HG03039 (cell line): ENCODE measurements around the gene OGDH.
A peak's percentile ranks its signal among the peaks of the same experiment; 100 is the strongest.
"Not testable (repeated sequence)": the region's sequence is repeated elsewhere in the genome, so short reads cannot be mapped to it uniquely, and the experiment has no call there.

Source experiments
- ATAC-seq: cut with Tn5 transposase; IDR thresholded peaks from one replicate; pipeline ENCODE4 v1.9.1; 2021; ENCODE audit warnings: mild to moderate bottlenecking, moderate library complexity; ENCODE audit not compliant: unreplicated experiment

Gene OGDH

GRCh38 chr7:44580945-44581878, 25.2 kb upstream of the OGDH start:
- ATAC-seq = peak; percentile 33

GRCh38 chr7:44581879-44582603, 24.4 kb upstream of the OGDH start, which contains the start of gene TMED4:
TSS of gene TMED4 (minus strand) at chr7:44582231. CDS start at chr7:44582206, 25 bp downstream.
- ATAC-seq = peak; percentile 79

DNA sequence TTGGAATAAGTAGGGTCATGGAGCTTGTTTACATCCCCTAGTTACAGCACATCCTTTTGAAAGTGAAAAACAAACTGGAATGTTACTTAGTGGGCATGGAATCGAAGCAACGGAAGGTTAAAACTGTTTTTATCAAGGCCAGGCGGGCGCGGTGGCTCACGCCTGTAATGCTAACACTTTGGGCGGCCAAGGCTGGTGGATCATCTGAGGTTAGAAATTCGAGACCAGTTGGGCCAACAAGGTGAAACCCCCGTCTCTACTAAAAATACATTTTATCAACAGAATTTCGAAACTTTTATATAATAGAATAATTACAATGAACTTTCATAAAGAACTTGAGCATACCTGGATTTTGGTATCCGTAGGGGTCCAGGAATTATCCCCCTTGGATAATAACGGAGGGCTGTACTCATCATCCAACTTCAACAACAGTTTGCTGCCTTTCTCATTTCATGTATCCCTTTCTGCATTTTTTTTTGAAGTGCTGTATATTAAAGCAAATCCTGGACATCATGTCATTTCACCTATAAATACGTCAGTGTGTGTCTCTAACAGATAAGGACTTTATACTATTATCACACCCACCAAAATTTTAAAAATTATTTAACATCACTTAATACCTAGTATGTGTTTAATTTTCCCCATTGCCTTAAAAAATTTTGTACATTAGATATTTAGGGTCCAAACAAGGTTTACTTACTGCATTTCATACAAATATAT, 23.1 kb upstream of the OGDH start:
- ATAC-seq = no peak

GRCh38 chr7:44587843-44588711, 18.4 kb upstream of the OGDH start:
- ATAC-seq = no peak

DNA sequence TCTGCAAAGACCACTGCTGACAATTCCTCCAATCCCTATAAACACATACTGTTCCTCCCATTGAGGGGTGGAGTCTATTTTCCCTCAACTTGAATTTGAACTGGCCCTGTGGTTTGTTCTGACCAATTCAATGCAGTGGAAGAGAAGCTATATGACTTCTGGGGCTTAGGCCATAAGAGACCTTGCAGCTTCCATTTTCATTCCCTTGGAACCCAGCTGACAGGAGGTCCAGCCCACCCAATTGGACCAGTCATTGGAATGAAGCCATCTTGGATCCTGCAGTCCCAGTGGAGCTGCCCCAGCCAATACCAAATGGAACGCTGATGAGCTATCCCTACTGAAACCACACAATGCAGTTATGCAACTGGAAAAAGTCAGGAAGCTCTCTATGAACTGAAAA, 15.5 kb upstream of the OGDH start:
- ATAC-seq = no peak

- no peak for ATAC-seq
Observed at GRCh38 chr7:44595934-44596635, 10.3 kb upstream of the OGDH start.

DNA sequence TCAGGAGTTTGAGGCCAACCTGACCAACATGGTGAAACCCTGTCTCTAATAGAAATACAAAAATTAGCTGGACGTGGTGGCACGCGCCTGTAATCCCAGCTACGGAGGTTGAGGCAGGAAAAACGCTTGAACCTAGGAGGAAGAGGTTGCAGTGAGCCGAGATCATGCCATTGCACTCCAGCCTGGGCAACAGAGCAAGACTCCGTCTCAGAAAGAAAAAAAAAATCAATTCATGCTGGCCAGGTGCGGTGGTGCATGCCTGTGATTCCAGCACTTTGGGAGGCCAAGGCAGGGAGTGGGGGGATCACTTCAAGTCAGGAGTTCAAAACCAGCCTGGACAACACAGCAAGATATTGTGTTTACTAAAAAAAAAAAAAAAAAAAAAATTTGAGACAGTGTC, 9.2 kb upstream of the OGDH start:
- not testable (repeated sequence) for ATAC-seq

GRCh38 chr7:44599222-44599621, 7.2 kb upstream of the OGDH start:
- ATAC-seq = no peak

DNA sequence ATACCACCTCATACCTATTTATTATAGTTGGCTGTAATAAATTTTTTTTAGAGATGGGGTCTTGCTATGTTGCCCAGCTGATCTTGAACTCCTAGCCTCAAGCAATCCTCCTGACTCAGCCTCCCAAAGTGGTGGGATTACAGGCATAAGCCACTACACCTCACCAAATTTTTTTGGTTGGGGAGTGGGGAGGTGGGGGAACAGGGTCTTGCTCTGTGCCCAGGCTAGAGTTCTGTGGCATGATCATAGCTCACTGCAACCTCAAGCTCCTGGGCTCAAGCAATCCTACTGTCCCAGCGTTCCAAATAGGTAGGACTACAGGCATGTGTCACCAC, 3.9 kb upstream of the OGDH start:
- no peak for ATAC-seq

- no peak for ATAC-seq
Observed at GRCh38 chr7:44603193-44603592, 3.2 kb upstream of the OGDH start.

DNA sequence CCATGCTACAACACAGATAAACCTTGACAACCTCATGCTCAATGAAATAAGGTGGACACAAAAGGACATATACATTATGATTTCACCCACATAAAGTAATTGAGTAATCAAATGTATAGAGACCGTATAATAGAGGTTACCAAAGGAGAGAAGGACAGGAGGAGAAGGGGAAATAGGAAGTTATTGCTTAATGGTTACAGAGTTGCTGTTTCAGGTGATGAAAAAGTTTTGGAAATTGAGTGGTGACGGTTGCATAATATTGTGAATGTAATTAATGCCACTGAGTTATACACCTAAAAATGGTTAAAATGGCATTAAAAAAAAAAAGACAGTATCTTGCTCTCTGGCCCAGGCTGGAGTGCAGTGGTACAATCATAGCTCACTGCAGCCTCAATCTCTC, 1.5 kb upstream of the OGDH start:
- no peak for ATAC-seq

DNA sequence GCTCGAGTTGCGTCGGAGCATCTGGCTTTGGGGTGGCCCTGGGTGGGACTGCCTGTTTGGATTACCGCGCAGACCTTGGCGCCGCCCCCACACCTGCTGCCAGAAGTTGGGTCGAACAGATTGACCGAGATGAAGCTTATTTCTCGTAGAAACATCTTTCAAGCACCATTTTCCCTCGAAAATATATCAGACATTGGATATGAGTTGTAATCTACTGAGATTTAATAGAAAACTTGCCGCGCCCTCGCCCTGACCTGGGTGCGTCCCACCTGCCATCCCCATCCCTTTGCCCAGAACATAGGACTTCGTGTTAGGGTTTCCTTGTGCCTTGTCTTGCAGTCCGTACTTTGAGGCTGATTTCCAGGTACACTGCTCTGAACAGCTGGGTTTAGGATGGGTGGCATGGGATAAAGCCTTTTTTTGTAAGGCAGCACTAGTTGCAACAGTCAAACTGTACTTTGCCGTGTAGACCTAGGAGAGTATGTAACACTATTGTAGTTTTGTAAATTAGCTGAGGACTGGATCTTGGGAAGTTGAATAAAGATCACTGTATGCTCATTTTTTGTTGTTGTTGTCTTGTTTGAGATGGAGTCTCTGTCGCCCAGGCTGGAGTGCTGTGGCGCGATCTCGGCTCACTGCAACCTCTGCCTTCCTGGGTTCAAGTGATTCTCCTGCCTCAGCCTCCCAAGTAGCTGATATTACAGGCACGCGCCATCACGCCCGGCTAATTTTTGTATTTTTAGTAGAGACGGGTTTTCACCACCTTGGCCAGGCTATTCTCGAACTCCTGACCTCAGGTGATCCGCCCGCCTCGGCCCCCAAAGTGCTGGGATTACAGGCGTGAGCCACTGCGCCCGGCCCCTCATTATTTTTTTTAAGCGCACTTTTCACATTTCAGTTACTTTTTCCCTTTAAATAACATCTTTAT, 978 bp downstream of the OGDH start:
- ATAC-seq = no peak

DNA sequence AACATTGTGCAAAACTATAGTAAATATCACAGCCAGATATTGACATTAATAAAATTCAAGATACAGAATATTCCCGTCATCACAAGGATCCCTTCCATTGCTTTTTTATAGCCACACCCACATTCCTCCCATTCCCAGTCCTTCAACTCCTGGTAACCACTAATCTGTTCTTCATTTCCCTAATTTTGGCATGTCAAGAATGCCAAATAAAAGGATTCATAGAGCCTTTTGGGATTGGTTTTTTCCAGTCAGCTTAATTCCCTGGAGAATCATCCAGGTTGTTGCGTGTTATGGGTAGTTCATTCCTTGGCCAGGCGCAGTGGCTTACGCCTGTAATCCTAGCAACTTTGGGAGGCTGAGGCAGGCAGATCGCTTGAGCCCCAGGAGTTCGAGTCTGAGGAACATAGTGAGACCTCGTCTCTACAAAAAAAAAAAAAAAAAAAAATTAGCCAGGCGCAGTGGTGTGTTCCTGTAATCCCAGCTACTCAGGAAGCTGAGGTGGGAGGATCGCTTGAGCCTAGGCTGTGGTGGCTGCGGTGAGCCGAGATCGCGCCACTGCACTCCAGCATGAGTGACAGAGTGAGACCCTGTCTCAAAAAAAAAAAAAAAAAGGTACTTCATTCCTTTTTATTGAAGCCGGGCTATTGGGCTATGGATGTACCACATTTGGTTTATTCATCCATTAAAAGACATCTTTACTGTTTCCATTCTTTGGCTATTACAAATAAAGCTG, 2.7 kb downstream of the OGDH start:
- no peak for ATAC-seq

GRCh38 chr7:44609829-44610228, 3.4 kb downstream of the OGDH start:
- no peak for ATAC-seq

DNA sequence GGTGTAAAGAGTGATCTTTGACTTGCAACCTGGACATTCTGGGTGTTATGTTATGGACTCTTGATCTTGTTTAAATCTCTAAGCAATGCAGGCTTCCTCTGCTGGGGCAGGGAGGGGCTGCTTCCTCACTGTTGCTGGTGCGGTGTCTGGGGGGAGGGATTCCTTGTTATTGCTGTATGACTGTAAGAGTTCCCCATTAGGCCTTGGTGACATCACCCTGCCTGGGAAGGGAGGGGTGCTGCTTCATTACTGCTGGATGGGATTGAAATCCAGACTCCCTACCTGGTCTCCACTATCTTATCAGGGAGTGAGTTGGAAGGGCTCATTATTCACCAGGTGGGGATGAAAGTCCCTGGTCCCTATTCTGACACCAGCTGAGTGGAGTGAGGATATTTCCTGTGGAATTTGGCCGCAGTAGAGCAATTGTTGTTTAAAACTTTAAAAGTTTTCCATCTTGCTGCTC, 8.8 kb downstream of the OGDH start:
- ATAC-seq = no peak

DNA sequence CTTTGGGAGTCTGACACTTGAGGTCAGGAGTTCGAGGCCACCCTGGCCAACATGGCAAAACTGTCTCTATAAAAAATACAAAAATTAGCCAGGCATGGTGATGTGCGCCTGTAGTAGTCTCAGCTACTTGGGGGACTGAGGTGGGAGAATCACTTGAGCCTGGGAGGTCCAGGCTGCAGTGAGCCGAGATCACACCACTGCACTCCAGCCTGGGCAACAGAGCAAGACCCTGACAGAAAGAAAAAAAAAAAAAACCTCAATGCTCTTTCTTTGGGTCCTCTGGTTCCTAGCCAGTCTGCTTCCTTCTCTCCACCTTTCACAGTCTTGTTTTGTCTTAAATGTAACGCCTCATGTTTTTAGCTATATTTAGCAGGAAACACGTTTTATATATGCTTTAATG, 9.4 kb downstream of the OGDH start:
- ATAC-seq = no peak

DNA sequence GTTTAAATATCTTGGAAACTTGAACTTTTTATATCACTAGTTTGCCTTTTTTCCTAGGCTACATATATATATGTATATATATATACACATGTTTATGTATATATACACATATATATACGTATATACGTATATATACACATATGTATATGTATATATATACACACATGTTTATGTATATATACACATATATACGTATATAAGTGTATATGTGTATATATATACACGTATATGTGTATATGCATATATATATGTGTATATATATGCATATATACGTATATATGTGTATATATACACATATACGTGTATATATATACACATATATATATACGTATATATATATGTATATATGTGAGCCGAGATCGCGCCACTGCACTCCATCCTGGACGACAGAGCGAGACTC, 10.1 kb downstream of the OGDH start:
- no peak for ATAC-seq

GRCh38 chr7:44617225-44617890, 10.9 kb downstream of the OGDH start:
- no peak for ATAC-seq
